HG03442 (cell line): ENCODE data around the gene PDZD2.
"Not testable (repeated sequence)": the region's sequence is repeated elsewhere in the genome, so short reads cannot be mapped to it uniquely, and the experiment has no call there.

ENCODE experiments used
- ATAC-seq: cut with Tn5 transposase; IDR thresholded peaks from one replicate; pipeline ENCODE4 v1.9.1; 2021; ENCODE audit warnings: mild to moderate bottlenecking, moderate library complexity; ENCODE audit not compliant: unreplicated experiment

The PDZD2 gene

GRCh38 chr5:31767335-31768031, 128.6 kb downstream of the PDZD2 start:
- peak; percentile 38 for ATAC-seq

DNA sequence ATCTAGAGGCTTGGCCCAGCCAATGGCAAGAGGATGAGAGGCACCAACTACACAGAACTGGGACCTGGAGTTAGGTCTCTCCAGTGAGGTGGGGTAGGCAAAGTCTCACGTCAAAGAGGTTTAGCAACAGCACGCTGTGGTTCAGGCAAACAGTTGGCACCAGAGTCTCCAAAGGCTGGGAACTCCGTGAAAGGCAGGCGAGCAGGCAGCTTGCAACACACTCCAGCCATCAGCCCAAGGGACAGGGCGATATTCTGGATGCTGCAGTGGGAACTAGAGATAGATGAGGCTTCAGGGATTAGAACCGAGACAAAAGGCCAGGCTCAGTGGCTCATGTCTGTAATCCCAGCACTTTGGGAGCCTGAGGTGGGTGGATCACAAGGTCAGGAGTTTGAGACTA, 129.1 kb downstream of the PDZD2 start:
- ATAC-seq: no peak

GRCh38 chr5:31768784-31769183, 129.9 kb downstream of the PDZD2 start:
- no peak for ATAC-seq

DNA sequence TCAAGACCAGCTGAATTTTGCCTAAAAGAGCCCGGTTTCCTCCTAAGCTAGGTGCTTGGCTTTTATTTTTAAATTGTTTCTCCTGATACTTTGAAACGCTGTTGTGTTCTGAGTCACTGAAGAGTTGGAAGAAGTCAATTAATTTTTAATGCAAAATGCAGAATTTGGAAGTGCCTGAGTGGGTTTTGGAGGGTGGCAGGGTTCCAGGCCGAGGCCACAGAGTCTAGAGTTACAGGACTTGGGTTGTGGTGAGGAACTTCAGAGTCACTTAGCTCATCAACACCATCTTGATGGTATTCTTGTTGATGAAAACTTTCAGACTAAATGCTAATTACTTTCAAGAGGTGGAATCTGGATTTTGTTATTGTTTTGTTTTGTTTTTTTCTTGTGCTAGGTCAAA, 130.6 kb downstream of the PDZD2 start:
- ATAC-seq: no peak

GRCh38 chr5:31770132-31770720, 131.3 kb downstream of the PDZD2 start:
- no peak for ATAC-seq

DNA sequence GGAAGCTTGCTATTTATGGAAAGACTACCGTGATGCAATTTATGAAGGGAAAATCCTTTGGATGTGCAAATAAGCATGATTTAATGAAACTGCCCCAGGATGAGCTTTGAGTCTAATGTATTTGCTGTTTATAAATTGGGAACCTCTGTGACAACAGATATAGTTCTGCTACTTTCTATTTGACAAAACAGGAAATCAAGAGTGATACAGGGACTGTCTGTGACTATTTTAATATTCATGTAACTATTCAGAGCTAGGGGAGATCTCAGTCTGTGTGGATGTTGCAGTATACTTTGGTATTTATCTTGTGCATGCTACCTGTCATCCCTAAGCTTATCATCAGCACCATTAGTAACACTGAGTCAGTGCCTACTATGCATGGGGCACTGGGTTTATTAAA, 132.1 kb downstream of the PDZD2 start:
- ATAC-seq: peak; percentile 93

DNA sequence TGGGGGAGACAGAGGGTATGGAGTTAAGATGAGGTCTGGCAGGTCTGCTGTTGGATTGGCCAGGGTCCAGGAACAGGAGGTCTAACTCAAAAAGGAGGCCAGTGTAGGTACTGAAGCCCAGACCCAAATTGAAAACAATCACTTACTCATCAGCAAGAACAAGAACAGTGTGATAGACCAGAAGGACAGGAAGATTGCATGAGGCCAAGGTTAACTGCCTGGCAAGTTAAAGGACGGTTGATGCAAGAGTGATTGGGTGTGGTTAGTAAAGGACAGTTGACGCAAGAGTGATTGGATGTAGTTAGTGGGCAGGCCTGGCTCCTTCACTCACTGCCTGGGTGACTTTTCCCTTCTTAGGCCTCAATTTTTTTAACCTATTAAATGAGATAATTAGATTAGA, 132.6 kb downstream of the PDZD2 start:
- ATAC-seq: peak; percentile 19

- not testable (repeated sequence) for ATAC-seq
Measured at GRCh38 chr5:31776294-31776693, 137.4 kb downstream of the PDZD2 start.

DNA sequence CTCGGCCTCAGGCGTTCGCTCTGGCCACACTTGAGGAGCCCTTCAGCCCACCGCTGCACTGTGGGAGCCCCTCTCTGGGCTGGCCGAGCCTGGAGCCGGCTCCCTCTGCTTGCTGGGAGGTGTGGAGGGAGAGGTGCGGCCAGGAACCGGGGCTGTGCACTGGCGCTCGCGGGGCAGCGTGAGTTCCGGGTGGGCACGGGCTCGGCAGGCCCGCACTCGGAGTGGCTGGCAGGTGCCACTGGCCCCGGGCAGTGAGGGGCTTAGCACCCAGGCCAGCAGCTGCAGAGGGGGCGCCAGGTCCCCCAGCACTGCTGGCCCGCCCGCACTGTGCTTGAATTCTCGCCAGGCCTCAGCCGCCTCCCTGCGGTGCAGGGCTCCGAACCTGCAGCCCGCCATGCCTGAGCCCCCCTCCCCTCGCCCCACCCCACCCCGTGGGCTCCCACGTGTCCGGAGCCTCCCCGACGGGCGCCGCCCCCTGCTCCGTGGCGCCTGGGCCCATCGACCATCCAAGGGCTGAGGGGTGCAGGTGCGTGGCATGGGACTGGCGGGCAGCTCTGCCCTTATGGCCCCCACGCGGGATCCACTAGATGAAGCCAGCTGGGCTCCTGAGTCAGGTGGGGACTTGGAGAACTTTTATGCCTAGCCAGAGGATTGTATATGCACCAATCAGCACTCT, 138.2 kb downstream of the PDZD2 start:
- ATAC-seq: no peak

GRCh38 chr5:31781772-31782171, 142.8 kb downstream of the PDZD2 start:
- ATAC-seq: peak; percentile 66

GRCh38 chr5:31783086-31783645, 144.2 kb downstream of the PDZD2 start:
- ATAC-seq: no peak

DNA sequence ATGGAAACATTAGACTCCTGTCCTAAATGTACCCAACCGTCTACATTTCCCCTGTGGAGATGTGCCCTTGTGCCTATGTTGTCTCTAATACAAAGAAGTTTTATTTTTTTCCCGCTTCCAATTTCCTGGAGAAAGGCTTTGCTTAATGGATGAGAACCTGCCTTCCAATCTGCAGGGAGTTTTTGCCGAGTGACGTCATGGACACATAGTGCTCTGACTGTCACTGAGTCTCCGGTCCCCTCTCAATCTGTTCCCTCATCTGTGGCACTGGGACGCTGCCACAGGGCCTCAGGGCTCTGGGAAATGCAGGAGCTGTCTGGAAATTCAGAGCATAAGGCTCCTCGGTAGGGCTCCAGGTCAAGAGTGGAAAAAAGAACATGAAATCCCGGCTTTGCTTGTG, 144.8 kb downstream of the PDZD2 start:
- ATAC-seq: no peak

- no peak for ATAC-seq
Measured at GRCh38 chr5:31786090-31786631, 147.2 kb downstream of the PDZD2 start.

DNA sequence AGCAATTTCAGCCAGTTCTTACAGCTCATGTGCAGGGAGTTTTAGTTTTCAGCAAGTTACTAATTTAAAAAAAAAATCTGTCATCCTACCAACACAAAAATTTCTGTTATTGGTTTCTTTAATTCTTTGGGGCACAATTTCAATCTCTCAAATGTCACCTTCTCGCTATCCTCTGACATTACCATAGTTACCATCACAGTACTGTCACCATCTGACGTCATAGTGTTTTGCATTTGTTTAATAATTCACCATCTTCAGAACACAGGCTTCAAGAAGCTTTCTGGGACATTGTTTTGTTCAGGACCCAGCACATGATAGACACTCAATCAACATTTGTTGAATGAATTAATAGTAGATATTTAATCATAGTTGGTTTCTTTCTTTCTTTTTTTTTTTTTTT, 155.1 kb downstream of the PDZD2 start:
- ATAC-seq: no peak

DNA sequence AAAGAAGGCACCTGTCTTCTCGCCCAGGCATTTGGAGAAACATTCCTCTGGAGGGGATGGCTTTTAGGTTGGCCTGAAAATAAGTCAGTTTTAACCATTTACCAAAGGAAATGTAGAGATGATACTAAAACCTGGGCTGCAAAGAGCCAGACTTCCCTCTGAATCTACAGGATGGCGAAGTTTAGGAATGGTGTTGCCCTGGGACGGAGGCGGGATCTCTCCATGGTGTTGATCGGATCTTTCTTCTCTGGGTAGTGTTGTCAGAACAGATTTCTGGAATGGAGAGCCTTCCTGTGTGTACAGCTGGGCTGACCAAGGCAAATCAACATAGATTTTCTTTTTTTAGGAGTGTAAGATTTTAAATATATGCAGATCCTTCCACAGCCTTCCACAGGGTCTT, 159.2 kb downstream of the PDZD2 start:
- ATAC-seq: no peak

GRCh38 chr5:31800351-31800750, 161.4 kb downstream of the PDZD2 start:
- ATAC-seq: no peak

DNA sequence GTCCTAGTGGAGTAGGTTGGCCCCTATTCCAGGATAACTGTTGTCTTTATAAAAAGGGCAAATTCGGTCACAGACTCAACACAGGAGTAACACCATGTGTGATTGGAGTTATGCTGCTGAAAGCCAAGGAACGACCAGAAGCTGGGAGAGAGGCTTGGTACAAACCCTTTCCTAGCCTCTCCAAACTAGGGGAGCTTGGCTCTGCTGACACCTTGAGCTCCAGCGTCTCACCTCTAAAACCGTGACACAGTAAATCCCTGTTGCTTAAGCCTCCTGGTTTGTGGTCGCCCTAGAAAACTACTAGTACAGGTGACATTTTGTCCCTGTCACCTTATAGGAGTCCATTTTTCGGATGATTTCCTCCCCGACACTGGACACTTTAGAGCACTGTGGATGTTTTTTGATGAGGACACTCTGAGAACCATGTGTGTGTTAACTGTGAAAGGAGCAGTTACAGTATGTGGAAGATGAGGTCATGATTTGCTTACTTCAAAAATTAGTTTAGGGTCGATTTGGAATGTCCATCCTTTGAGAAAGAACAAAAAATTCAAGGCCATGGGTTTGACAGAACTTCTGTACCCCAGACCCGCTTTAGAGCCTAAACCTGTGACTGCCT, 167.0 kb downstream of the PDZD2 start:
- ATAC-seq: no peak

GRCh38 chr5:31806561-31806960, 167.6 kb downstream of the PDZD2 start:
- no peak for ATAC-seq

DNA sequence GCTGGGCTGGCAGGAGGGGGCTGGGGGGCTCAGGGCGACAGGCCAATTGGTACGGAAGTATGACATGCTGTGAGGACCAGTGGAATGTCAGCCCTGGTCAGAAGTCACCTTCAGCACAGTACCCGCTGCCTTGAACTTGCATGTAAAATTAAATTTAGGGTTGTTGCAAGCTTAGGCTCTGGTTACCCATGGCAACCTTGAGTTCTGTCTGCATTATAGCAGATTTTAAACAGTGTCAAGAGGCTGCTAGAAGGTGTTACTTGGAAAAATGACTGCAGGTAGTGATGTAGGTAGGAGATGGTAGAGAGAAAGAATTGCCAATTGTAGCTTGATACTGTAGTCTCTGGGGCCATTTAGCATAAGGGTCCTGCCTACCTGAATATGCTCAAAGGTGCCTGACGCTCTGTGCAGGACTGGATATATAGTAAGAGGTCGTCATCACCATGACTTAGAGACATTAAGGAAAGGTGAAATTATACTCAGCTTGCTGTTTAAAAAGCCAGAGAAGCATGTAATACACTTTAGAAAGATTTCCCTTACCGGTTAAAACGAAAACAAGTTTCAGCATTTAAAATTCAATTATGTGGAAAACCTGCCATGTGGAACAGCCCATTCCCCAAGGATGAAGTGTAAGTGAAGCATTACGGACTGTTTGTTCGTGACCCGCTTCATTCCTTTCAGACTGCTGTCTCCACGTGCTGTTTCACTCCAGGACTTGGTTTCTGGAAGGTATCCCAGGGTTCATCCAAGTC, 169.0 kb downstream of the PDZD2 start:
- ATAC-seq: no peak

DNA sequence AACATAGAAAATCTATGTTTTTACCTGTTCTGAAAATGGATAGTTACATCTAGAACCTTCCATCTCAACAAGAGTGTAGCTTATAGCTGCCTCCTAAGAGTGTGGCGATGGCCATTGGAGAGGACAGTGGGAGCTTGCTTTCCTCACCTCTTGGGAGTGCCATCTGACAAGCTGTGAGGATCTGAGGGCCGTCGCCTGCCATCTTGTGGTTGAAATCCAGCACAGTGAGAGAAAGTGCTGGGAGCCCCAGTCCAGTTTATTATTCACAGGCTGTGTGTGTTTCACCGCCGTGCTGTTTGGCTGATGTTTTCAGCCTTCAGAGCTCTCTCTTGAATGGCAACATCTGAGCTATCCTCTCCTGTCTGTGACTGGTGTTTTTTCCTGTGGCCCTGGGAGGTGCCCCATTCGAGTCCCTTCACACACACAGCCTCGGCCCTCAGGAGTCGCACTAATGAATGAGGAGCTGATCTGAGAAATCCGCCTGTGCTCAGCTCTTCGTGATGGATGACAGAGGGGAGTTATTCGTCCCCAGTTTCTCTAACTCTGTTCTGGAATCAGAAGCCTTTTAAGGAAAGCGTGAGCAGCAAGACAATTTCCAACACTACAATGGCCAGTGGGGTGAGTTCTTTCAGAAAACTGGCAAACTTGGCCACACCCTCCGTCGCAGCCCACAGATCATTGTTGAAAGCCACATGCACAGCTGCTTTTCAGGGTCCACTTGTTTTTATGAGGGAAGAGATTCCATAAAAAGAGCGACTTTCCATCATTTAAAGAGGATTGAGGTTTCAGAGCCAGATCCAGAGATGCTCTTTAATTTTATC, 170.3 kb downstream of the PDZD2 start:
- ATAC-seq: peak; percentile 72
